ENCODE results near the gene KLHDC1.
"Not testable (repeated sequence)": the region's sequence is repeated elsewhere in the genome, so short reads cannot be mapped to it uniquely, and the experiment has no call there.

- TF ChIP-seq, protein P1, sequence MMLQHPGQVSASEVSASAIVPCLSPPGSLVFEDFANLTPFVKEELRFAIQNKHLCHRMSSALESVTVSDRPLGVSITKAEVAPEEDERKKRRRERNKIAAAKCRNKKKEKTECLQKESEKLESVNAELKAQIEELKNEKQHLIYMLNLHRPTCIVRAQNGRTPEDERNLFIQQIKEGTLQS (IDR thresholded peaks at IDR 0.05), result not testable (repeated sequence)
- TF ChIP-seq, protein P2, sequence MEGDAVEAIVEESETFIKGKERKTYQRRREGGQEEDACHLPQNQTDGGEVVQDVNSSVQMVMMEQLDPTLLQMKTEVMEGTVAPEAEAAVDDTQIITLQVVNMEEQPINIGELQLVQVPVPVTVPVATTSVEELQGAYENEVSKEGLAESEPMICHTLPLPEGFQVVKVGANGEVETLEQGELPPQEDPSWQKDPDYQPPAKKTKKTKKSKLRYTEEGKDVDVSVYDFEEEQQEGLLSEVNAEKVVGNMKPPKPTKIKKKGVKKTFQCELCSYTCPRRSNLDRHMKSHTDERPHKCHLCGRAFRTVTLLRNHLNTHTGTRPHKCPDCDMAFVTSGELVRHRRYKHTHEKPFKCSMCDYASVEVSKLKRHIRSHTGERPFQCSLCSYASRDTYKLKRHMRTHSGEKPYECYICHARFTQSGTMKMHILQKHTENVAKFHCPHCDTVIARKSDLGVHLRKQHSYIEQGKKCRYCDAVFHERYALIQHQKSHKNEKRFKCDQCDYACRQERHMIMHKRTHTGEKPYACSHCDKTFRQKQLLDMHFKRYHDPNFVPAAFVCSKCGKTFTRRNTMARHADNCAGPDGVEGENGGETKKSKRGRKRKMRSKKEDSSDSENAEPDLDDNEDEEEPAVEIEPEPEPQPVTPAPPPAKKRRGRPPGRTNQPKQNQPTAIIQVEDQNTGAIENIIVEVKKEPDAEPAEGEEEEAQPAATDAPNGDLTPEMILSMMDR (IDR thresholded peaks at IDR 0.05; ENCODE audit: low read depth, low read length, missing input control), result not testable (repeated sequence)
- TF ChIP-seq SP1, ZBTB33, RXRA (IDR thresholded peaks at IDR 0.05): not testable (repeated sequence)
These were observed 78.8 kb downstream of the KLHDC1 start for GRCh38 chr14:49771691-49772090.

Measured in liver (tissue), 3 donors.